Breast epithelium (tissue), 3 donors: ENCODE measurements around the gene SIAH3.

Source experiments
- POLR2A ChIP-seq: fragments of 450-650 bp; IDR thresholded peaks from one replicate; pipeline ENCODE4 v1.6.1; 2016; ENCODE audit warnings: antibody characterized with exemption, mild to moderate bottlenecking, moderate library complexity
- POLR2AphosphoS5 ChIP-seq, 3 donors: sonication (generic); formaldehyde crosslinking; IDR thresholded peaks; one replicate each; pipeline ENCODE4 v1.6.1; 2017; ENCODE audit warnings: antibody characterized with exemption in 3 of 3
- TF ChIP-seq, protein P1 (sequence below), 3 donors: fragments of 450-650 bp; IDR thresholded peaks; one replicate each; pipeline ENCODE4 v1.5.1; 2016 to 2017; ENCODE audit warnings: antibody characterized with exemption in 3 of 3, mild to moderate bottlenecking in 3 of 3, moderate library complexity in 3 of 3

DNA sequence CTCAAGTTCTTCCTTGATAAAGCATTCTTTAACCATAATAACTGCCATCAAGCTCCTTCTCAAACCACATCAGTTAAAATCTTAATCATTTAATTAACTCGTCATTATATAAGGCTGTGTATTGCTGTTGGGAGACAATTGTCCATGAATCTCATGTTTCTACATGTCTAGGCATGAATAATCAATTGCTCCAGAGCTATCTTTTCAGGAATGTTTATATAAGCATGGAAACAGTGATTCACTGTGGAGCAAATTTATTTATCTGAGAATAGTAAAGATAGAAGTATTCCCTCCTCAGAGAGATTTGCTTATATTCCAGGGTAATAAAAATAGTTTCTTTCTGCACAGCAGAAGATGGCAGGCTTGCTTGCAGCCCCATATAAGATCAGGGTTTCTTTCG, 78.3 kb downstream of the SIAH3 start:
- TF ChIP-seq, protein P1, sequence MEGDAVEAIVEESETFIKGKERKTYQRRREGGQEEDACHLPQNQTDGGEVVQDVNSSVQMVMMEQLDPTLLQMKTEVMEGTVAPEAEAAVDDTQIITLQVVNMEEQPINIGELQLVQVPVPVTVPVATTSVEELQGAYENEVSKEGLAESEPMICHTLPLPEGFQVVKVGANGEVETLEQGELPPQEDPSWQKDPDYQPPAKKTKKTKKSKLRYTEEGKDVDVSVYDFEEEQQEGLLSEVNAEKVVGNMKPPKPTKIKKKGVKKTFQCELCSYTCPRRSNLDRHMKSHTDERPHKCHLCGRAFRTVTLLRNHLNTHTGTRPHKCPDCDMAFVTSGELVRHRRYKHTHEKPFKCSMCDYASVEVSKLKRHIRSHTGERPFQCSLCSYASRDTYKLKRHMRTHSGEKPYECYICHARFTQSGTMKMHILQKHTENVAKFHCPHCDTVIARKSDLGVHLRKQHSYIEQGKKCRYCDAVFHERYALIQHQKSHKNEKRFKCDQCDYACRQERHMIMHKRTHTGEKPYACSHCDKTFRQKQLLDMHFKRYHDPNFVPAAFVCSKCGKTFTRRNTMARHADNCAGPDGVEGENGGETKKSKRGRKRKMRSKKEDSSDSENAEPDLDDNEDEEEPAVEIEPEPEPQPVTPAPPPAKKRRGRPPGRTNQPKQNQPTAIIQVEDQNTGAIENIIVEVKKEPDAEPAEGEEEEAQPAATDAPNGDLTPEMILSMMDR (IDR thresholded peaks at IDR 0.05): no peak
- no peak for TF ChIP-seq POLR2AphosphoS5 (IDR thresholded peaks at IDR 0.05)
- no peak for TF ChIP-seq POLR2A
